ENCODE results near the gene SLC38A9.
"Not testable (repeated sequence)": the region's sequence is repeated elsewhere in the genome, so short reads cannot be mapped to it uniquely, and the experiment has no call there.

The SLC38A9 gene

DNA sequence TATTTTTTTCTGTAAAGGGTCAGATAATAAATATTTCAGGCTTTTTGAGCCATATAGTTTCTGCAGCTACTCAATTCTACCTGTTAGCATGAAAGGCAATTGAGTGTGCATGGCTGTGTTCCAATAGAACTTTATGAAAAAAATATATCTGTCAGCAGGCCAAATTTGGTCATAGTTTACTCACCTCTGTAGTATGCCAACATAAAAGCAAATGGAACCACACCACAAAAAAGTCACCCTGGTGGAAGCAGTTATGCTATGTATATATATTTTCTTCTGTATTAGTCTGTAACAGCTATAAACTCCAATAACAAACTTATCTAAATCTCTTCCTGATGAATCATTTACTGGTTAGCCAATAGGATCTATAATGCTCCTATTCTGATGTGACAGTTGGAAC lies 3.4 kb downstream of the SLC38A9 start:
- DNase-seq (ENCODE audit: insufficient read length, low spot score) (no peak), FAIRE-seq (no peak)
- TF ChIP-seq, protein P1, sequence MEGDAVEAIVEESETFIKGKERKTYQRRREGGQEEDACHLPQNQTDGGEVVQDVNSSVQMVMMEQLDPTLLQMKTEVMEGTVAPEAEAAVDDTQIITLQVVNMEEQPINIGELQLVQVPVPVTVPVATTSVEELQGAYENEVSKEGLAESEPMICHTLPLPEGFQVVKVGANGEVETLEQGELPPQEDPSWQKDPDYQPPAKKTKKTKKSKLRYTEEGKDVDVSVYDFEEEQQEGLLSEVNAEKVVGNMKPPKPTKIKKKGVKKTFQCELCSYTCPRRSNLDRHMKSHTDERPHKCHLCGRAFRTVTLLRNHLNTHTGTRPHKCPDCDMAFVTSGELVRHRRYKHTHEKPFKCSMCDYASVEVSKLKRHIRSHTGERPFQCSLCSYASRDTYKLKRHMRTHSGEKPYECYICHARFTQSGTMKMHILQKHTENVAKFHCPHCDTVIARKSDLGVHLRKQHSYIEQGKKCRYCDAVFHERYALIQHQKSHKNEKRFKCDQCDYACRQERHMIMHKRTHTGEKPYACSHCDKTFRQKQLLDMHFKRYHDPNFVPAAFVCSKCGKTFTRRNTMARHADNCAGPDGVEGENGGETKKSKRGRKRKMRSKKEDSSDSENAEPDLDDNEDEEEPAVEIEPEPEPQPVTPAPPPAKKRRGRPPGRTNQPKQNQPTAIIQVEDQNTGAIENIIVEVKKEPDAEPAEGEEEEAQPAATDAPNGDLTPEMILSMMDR (IDR thresholded peaks at IDR 0.05; ENCODE audit: insufficient read depth, missing control alignments) = no peak

DNA sequence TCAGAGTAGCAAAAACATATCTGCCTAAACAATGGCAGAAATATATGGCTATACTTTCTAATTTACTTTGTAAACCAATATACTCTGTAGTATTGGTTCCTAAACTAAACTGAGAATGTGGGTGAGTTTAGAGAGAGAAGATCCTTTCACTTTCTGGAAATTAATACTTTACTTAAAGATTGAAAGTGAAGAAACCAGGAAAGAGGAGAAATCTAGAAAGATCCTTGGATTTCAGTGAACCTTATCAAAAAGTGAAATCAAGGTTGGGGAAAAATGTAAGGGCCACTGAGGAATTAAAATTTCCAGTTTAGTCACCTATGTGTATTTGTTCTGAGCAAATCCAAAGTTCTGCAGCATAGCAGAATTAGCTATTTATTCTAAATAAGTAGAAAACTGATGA lies 5.9 kb downstream of the SLC38A9 start:
- DNase-seq (ENCODE audit: insufficient read length, low spot score) = no peak
- TF ChIP-seq, protein P1 (IDR thresholded peaks at IDR 0.05; ENCODE audit: insufficient read depth, missing control alignments) = no peak
- FAIRE-seq = no peak

DNA sequence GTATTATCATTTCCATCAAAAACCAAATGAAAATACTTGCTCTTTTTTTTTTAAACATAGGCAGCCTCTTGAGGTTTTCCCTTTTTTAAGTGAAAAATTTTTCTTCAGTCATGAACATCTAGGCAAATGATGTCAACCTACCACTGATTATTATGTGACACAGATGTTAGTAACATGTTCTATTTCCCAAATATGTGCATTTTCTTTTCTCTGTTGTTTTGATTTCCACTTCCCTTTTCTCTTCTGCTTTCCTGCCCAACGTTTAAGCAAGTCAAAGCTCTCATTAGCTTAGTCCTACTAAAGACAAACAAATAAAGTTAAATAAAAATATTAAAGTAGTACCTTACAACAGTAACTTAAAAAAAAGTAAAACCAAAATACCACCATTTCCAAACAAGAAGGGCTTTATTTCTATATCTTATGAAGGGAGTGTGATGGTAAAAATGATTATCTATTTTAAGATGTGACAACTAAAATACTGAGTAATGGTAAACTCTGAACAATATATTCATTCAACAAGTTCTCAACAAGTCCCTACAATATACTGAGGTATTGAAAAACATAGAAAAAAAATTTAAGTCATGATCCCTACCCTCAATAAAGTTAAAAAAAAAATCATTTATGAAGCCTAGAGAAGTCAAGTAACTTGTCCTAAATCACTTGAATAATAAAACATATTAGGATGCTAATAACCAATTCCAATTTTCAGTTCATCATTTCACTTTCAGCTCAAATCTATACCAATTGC lies 9.4 kb downstream of the SLC38A9 start:
- TF ChIP-seq, protein P1 (IDR thresholded peaks at IDR 0.05; ENCODE audit: insufficient read depth, missing control alignments) = no peak
- DNase-seq (ENCODE audit: insufficient read length, low spot score) (no peak), FAIRE-seq (no peak)

DNA sequence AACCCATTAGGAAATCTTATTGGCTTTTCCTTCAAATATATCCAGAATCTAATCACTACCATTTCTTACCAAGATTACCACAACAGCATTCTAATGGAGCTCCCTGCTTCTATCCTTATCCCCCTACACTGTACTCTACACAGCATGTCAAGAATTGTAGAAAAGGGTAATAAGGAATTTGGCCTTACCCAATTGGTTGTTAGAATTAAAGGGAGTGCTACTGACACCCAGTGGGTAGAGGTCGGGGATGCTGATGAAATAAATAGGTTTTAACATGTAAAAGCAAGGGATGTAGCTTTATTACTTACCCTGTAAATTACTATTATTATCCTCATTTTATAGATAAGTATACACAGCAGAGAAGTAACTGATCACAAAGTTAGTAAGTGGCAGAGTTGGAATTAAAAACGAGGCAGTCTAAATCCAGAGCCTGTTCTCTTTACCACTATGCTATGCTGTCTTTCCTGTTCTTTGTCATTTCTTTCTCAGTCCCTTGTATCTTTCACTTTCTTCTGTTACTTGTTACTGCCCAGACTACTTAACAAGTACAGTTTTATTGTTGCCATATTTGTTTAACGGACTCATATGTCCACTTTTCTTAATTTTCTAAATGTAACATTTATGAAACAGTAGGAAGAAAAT lies 10.5 kb downstream of the SLC38A9 start:
- FAIRE-seq = peak; percentile 35
- DNase-seq (ENCODE audit: insufficient read length, low spot score) = no peak
- TF ChIP-seq, protein P1 (IDR thresholded peaks at IDR 0.05; ENCODE audit: insufficient read depth, missing control alignments) = no peak

DNA sequence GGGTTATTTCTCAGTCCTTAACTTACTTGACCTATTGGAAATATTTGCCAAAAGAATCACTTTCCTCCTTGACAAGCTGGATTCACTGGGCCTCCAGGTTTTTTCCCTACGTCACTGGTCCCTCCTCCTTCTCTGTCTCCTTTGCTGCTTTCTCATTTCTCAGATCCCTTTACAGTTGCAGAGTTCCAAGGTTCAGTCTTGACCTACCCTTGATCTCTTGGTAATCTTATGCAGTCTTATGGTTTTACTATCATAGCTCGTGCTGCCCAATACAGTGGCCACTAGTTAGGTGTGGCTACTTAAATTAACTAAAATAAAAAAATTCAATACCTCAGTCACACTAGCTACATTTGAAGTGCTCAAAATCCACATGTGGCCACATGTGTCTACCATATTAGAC lies 11.4 kb downstream of the SLC38A9 start:
- DNase-seq (ENCODE audit: insufficient read length, low spot score) (no peak), FAIRE-seq (no peak)
- TF ChIP-seq, protein P1 (IDR thresholded peaks at IDR 0.05; ENCODE audit: insufficient read depth, missing control alignments) = no peak

DNA sequence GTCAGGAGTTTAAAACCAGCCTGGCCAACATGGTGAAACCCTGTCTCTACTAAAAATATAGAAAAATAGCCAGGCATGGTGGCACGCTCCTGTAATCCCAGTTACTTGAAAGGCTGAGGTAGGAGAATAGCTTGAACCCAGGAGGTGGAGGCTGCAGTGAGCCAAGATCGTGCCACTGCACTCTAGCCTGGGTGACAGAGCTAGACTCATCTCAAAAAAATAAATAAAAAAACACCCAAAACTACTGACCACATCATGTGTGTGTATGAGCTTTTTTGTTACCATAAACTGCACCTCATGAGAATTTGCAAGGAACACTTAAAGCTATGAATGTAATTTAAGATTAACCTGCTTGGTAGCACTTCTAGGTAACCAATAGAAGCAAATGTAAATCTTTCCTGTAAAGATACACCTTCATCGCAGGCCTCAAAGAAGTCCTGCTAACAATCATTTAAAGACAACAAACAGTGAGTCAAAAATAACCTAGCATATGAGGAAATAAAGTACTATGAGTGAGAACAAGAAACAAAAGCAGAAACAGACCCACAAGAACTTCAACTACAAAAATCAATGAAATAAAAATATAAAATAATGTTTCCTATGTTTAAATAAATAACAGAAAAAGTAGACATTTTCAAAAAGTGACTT lies 13.0 kb downstream of the SLC38A9 start:
- DNase-seq (ENCODE audit: insufficient read length, low spot score) = no peak
- no peak for FAIRE-seq
- TF ChIP-seq, protein P1 (IDR thresholded peaks at IDR 0.05; ENCODE audit: insufficient read depth, missing control alignments) = no peak

DNA sequence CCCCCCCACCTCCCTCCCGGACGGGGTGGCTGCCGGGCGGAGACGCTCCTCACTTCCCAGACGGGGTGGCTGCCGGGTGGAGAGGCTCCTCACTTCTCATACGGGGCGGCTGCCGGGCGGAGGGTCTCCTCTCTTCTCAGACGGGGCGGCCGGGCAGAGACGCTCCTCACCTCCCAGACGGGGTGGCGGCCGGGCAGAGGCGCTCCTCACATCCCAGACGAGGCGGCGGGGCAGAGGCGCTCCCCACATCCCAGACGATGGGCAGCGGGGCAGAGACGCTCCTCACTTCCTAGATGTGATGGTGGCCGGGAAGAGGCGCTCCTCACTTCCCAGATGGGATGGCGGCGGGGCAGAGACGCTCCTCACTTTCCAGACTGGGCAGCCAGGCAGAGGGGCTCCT lies 15.4 kb downstream of the SLC38A9 start:
- not testable (repeated sequence) for DNase-seq (ENCODE audit: insufficient read length, low spot score); FAIRE-seq

All from D721Med (cell line).